ENCODE data around the gene PEX16. TPM values are rescaled to one million over a fixed set of nuclear protein-coding genes. Genes with fewer than 3 reads are reported as not detected.
"Not testable (repeated sequence)": the region's sequence is repeated elsewhere in the genome, so short reads cannot be mapped to it uniquely, and the experiment has no call there.

The PEX16 gene
- total RNA-seq, 1 donor from 2014 or later, result 47.1 TPM

DNA sequence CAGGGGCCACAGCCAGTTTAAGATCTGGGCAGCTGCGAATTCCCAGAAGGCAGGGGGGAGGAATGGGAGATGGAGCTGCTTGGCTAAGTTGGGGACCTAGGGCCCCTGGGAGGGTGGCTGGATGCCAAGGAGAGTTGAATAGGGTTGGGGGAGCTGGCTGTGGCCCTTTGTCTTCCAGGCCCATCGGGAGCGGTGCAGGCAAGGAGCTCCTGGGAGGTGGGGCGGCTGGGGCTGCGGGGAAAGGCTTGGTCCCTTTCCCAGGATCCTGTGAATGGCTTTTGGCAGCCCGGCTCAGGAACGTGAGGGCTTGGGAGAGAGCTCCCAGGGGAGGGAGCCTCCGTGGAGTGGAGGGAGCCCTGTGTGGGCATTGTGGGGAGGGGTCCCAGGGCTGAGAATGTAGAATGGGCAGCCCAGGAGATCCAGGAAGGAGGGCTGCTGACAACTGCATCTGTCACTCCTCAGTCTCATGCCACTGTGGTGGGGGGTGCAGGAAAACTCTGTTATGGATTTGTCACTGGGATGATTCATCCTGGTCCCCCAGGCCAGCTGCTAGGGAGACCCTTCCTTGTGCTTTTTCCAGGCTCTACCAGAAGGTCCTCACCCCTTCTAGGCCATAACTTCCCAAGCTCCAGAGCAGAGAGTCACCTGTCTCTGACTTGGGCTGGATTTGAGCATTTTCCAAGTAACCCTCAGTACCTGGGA, 16.6 kb downstream of the PEX16 start:
- Histone ChIP-seq H3K36me3 (ENCODE audit: control insufficient read depth, insufficient read depth, low read length) (no peaks in the 10 kb centered on the region), H3K4me3 (ENCODE audit: low read depth, low read length) (no peak overlapping the region), H3K27me3 (ENCODE audit: control insufficient read depth, insufficient read depth, low read length) (peaks cover 6% of the 10 kb centered on the region)
- FAIRE-seq, result no peak
- no peak for DNase-seq (ENCODE audit: low read depth)
- TF ChIP-seq, protein P1, sequence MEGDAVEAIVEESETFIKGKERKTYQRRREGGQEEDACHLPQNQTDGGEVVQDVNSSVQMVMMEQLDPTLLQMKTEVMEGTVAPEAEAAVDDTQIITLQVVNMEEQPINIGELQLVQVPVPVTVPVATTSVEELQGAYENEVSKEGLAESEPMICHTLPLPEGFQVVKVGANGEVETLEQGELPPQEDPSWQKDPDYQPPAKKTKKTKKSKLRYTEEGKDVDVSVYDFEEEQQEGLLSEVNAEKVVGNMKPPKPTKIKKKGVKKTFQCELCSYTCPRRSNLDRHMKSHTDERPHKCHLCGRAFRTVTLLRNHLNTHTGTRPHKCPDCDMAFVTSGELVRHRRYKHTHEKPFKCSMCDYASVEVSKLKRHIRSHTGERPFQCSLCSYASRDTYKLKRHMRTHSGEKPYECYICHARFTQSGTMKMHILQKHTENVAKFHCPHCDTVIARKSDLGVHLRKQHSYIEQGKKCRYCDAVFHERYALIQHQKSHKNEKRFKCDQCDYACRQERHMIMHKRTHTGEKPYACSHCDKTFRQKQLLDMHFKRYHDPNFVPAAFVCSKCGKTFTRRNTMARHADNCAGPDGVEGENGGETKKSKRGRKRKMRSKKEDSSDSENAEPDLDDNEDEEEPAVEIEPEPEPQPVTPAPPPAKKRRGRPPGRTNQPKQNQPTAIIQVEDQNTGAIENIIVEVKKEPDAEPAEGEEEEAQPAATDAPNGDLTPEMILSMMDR (IDR thresholded peaks at IDR 0.05; ENCODE audit: insufficient read depth, low read length, severe bottlenecking), result no peak

DNA sequence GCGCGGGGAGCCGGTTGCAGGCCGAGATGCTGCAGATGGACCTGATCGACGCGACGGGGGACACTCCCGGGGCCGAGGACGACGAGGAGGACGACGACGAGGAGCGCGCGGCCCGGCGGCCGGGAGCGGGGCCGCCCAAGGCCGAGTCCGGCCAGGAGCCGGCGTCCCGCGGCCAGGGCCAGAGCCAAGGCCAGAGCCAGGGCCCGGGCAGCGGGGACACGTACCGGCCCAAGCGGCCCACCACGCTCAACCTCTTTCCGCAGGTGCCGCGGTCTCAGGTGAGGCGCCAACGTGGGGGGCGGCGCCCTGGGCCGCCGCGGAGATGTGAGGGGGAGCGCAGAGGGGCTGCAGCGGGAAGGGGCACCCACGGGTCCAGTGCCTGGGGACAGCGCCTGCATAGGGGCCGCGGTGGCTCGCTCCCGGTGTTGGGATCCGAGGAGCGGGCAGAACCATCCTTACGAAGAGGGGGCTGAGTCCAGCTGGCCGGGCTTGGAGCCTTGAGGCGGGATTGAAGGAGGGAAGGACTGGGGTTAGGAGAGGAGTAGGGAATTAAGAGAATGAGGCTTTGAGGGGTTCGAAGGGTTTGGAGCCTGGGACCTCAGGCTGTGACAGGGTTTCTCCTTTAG, 17.4 kb downstream of the PEX16 start:
- H3K4me3 ChIP-seq (ENCODE audit: low read depth, low read length), result peak overlapping the region; percentile 46
- not testable (repeated sequence) for H3K36me3 ChIP-seq (ENCODE audit: control insufficient read depth, insufficient read depth, low read length); FAIRE-seq; H3K27me3 ChIP-seq (ENCODE audit: control insufficient read depth, insufficient read depth, low read length); DNase-seq (ENCODE audit: low read depth)

DNA sequence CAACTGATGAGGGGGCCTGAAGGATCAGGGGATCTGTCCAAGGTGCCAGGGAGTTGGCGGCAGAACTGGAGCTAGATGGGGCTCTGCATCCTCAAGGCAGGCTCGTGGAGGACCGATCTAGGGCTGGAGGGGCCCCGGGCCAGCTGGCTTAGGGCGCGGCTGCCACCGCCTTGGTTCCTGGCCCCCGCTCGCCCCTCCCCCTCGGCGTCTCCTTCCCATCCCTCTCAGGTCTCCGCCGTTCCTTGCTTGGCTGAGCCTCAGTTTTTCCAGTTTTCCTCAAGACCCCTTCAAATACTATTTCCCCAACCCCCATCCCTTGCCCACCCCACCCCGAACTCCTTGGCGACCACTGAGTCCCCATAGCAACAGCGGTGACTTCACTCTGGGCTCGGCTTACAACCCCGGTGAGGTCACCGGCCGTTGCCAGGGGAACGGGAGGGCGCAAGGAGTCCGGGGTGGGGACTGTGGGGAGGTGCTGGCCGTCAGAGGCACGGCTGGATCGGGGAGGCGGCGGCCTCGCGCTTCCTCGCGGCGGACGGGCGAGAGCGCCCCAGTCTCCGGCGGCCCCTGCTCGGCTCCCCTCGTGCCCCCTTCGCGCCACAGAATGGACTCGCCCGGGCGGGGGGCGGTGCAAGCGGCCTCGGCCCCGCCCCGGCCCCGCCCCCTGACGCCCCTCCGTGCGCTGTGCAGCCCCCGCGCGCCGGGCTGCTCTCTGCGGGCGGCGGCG, 18.1 kb downstream of the PEX16 start:
- no peaks in the 10 kb centered on the region for H3K36me3 ChIP-seq (ENCODE audit: control insufficient read depth, insufficient read depth, low read length)
- H3K27me3 ChIP-seq (ENCODE audit: control insufficient read depth, insufficient read depth, low read length), result peaks cover 6% of the 10 kb centered on the region
- peak; percentile 71 for DNase-seq (ENCODE audit: low read depth)
- FAIRE-seq, result no peak
- peak overlapping the region; percentile 46 for H3K4me3 ChIP-seq (ENCODE audit: low read depth, low read length)
- TF ChIP-seq, protein P1 (IDR thresholded peaks at IDR 0.05; ENCODE audit: insufficient read depth, low read length, severe bottlenecking), result no peak

DNA sequence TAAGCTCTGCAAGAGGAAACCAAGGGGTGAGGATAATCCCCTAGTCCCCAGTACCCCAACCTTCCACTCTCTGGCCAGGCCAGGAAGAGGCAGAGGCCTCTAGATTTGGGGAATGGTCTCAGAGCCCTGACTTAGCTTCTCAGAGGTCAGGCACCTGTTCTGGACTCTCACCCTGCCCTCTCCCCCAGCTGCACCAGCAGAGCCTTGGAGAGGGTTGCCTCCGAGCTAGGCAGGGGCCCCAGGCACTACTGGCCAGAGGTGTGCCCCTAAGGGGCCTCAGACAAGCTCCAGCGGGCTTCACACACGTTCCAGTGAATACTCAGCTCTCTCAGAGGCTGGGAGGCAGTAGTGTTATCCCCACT, 18.6 kb downstream of the PEX16 start:
- peaks cover 6% of the 10 kb centered on the region for H3K27me3 ChIP-seq (ENCODE audit: control insufficient read depth, insufficient read depth, low read length)
- H3K4me3 ChIP-seq (ENCODE audit: low read depth, low read length), result no peak overlapping the region
- no peaks in the 10 kb centered on the region for H3K36me3 ChIP-seq (ENCODE audit: control insufficient read depth, insufficient read depth, low read length)
- FAIRE-seq (no peak), DNase-seq (ENCODE audit: low read depth) (no peak)
- TF ChIP-seq, protein P1 (IDR thresholded peaks at IDR 0.05; ENCODE audit: insufficient read depth, low read length, severe bottlenecking), result no peak

DNA sequence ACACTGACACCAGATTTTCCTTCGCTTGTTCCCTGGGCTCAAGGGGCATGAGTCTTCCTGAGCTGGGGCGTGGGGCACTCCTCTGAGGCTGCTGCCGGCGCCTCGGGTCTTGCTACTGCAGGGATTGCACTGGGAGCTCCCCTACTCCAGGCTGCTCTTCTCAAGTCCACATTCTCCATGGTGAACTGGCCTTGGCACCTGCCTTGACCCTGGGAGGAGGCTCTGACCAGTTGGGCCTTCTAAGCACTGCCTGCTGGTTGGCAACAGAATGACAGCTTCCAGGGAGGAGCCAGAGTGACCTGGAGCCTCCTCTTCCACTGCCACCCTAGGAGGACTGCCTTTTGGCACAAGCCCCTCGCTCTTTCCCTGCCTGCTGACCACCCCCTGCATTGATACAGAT, 20.1 kb downstream of the PEX16 start:
- FAIRE-seq, result no peak

More for the DNA sequence above, 20.1 kb downstream of the PEX16 start:
- H3K4me3 ChIP-seq (ENCODE audit: low read depth, low read length), result no peak overlapping the region
- H3K27me3 ChIP-seq (ENCODE audit: control insufficient read depth, insufficient read depth, low read length), result peaks cover 8% of the 10 kb centered on the region
- TF ChIP-seq, protein P1 (IDR thresholded peaks at IDR 0.05; ENCODE audit: insufficient read depth, low read length, severe bottlenecking), result no peak
- H3K36me3 ChIP-seq (ENCODE audit: control insufficient read depth, insufficient read depth, low read length), result no peaks in the 10 kb centered on the region
- DNase-seq (ENCODE audit: low read depth), result no peak

Data from bronchial epithelial cell (primary cell).